GM18870 (cell line): ENCODE measurements around the gene SERPING1.
A peak's percentile ranks its signal among the peaks of the same experiment; 100 is the strongest.

Source experiments
- ATAC-seq: cut with Tn5 transposase; IDR thresholded peaks from one replicate; pipeline ENCODE4 v1.9.1; 2021; ENCODE audit warnings: moderate library complexity; ENCODE audit not compliant: unreplicated experiment

Gene SERPING1

GRCh38 chr11:57597461-57597915 is at the start of gene SERPING1:
TSS of gene SERPING1 (plus strand) at chr11:57597685. CDS start at chr11:57598271, 586 bp downstream.
- ATAC-seq: no peak

- peak; percentile 86 for ATAC-seq
These were observed 49.6 kb upstream of the SERPING1 start for GRCh38 chr11:57547854-57548377.

GRCh38 chr11:57549983-57550382 is 47.5 kb upstream of the SERPING1 start:
- no peak for ATAC-seq

GRCh38 chr11:57551941-57552340 is 45.5 kb upstream of the SERPING1 start:
- no peak for ATAC-seq

- no peak for ATAC-seq
These were observed 45.0 kb upstream of the SERPING1 start for GRCh38 chr11:57552479-57552878.

- no peak for ATAC-seq
These were observed 42.1 kb upstream of the SERPING1 start for GRCh38 chr11:57555393-57555792.

- ATAC-seq: no peak
These were observed 41.4 kb upstream of the SERPING1 start for GRCh38 chr11:57556041-57556440.

- ATAC-seq: no peak
These were observed 37.3 kb upstream of the SERPING1 start for GRCh38 chr11:57560146-57560545.

- no peak for ATAC-seq
These were observed 34.9 kb upstream of the SERPING1 start for GRCh38 chr11:57562596-57562995.

GRCh38 chr11:57566005-57566904 is 31.2 kb upstream of the SERPING1 start:
- peak; percentile 76 for ATAC-seq

GRCh38 chr11:57566905-57567514 is 30.5 kb upstream of the SERPING1 start:
- no peak for ATAC-seq

GRCh38 chr11:57567515-57568329 is 29.8 kb upstream of the SERPING1 start, which contains the start of gene UBE2L6:
TSS of gene UBE2L6 (minus strand) at chr11:57567672. CDS start at chr11:57567611, 61 bp downstream.
- peak; percentile 32 for ATAC-seq

GRCh38 chr11:57568330-57568766 is 29.1 kb upstream of the SERPING1 start:
- peak; percentile 68 for ATAC-seq

GRCh38 chr11:57571606-57572005 is 25.9 kb upstream of the SERPING1 start:
- no peak for ATAC-seq

- no peak for ATAC-seq
These were observed 23.4 kb upstream of the SERPING1 start for GRCh38 chr11:57574061-57574460.

- ATAC-seq: no peak
These were observed 13.1 kb upstream of the SERPING1 start for GRCh38 chr11:57584341-57584740.

GRCh38 chr11:57585301-57585700 is 12.2 kb upstream of the SERPING1 start:
- no peak for ATAC-seq

GRCh38 chr11:57586711-57587245 is 10.7 kb upstream of the SERPING1 start:
- no peak for ATAC-seq

- no peak for ATAC-seq
These were observed 9.3 kb upstream of the SERPING1 start for GRCh38 chr11:57588046-57588710.
